ENCODE results near the gene SMIM31.

- no peak for TF ChIP-seq CTCF (IDR thresholded peaks at IDR 0.05)
- no peak for TF ChIP-seq EP300 (IDR thresholded peaks at IDR 0.05)
Observed at GRCh38 chr4:164824581-164824980, 70.7 kb downstream of the SMIM31 start.
